GM21367 (cell line): ENCODE measurements around the gene RPS4Y2.

Experiments used
- ATAC-seq: cut with Tn5 transposase; IDR thresholded peaks from one replicate; pipeline ENCODE4 v1.9.1; 2021; ENCODE audit not compliant: unreplicated experiment

RPS4Y2 gene

DNA sequence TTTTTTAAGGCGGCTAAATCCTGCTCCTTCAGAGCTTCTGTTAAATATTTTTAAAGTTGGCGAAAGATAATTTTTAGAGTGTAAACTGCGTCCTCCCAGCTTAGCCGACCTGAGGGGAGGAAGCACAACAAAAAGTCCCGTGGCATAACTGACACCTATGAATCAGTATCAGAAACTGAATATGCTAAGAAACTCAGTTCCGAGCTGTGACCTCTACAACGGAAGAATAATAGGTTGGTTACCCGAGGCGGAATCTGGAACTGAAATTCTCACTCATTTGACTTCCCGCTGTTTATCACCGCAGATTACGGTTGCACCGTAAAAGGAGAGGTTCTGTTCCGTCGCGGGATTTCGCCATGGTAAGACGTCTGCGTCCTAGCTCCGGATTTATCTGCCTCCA, at the start of gene RPS4Y2:
Gene RPS4Y2 (plus strand): TSS at position 301 of the 400 bp plus-strand sequence. CDS start 56 bp downstream, at position 357.
- ATAC-seq = no peak

DNA sequence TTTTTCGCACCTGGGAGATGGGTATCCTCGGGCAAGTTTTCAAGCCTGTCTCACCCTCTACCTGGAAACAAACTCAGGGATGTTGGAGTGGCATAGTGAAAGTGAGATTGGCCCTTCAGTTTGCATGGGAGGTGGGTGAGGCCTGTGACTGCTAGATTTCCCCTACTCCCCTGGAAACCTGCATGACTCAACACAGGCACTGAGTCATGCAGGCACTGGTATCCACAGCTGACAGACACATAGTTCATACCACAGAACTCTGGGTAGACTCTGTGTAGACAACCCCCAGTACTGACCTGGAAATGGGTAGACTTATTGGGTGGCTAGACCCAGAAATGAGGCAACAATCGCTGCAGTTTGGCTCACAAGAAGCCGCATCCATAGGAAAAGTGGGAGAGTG, 41.5 kb upstream of the RPS4Y2 start:
- ATAC-seq = peak; percentile 65

DNA sequence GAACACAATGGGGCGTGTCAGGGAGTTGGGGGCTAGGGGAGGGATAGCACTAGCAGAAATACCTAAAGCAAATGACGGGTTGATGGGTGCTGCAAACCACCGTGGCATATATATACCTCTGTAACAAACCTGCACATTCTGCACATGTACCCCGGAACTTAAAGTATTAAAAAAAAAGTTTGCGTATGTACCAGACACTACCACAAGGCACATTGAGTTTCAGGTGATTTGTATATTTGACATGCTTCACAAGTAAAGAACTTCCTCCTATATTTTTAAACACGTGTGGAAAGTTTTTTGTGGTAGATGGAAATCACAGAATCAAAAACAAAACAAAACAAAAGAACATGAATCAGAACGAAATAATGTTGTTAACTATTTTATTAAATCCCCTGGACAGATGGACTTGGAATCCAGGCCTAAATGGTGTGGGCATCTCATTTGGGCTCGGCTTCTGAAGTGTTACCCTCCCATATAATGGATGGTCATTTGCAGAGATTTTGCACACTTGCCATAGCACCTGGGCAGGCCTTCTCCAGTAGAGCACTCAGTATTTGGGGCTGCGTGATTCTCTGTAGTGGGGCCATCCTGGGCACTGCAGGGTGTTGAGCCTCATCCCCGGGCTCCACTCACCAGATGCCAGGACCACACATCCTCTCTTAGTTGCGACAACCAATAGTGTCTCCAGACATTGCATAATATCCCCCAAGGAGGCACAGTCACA, 29.6 kb upstream of the RPS4Y2 start:
- peak; percentile 92 for ATAC-seq

DNA sequence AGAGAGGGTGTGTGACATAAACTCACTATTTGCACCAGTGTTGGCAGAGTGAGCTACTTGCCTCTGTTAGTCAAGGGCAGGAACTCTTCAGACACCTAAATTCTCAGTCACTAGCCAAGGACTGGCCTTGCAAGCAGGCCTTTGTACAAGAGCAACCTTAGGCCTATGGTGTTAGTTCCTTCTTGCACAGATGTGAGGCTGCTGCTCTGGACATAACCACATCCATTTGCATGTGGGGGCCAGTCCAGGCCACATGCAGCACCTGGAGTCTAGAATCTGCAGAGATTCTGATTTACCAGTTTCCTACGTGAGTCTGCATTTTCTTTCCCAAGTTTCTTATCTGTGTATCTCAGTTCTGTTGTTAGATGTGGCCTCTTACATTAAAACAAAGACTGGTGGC, 20.7 kb upstream of the RPS4Y2 start:
- peak; percentile 92 for ATAC-seq

DNA sequence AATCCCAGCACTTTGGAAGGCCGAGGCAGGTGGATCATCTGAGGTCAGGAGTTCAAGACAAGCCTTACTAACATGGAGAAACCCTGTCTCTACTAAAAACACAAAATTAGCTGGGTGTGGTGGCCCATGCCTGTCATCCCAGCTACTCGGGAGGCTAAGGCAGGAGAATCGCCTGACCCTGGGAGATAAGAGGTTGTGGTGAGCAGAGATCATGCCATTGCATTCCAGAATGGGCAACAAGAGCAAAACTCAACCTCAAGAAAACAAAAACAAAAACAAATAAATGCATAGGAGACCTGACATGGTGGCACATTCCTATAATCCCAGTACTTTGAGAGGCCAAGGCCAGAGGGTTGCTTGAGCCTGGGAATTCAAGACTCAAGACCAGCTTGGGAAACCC, 16.1 kb upstream of the RPS4Y2 start:
- no peak for ATAC-seq

DNA sequence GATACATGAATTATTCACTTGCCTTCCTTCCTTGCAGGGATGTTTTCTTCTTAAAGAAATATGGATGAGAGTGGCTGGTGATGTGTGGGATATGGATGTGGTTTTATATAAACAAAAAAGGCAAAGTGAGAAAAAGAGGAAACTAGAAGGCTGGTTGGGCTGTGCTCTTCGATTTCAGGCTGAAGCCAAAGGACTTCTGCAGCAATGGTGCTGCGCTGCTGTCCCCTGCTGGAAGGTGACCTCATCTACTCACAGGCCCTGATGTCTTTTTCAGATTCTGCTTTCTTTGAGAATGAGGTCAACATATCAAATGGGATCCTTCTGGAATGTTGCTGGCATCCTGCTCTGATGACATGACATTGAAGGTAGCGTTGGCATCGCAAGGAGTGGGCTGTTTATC, 15.3 kb upstream of the RPS4Y2 start:
- ATAC-seq = no peak

DNA sequence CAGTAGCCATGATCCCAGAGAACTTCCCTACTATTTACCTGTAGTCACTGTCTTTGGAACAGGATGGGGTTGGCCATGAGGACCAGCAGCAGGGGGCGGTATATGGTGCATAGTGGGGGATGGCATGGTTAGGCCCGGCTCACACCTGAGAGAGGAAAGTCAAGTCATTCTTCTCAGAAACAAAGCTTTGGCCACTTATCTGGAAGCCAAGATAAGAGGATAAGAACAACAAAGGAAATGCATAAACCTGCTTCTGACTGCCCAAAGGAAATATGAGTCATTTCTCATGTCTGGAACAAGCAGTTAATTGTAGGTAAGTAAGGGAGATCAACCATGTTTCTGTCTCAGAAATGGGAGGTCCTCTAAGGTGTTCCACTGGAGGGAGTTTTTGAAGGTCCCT, 10.8 kb upstream of the RPS4Y2 start:
- no peak for ATAC-seq

DNA sequence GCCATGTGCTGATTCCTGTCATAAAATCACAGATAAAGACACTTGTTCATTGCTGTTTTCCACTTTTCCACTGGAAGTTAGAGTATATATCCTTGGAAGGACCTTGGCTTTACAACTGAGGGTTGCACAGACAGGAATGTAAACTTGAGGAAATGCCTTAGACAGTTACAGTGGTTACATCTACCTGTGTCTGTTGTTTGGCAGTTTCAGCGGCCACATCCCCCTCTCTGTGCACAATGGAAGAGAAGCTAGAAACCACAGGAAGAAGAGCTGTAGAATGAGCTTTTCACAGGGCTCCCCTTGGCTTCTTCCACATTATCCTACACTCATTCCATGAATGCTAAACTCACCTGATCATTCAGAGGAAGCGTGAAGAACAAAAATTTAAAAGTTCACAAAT, 9.0 kb upstream of the RPS4Y2 start:
- ATAC-seq = no peak

DNA sequence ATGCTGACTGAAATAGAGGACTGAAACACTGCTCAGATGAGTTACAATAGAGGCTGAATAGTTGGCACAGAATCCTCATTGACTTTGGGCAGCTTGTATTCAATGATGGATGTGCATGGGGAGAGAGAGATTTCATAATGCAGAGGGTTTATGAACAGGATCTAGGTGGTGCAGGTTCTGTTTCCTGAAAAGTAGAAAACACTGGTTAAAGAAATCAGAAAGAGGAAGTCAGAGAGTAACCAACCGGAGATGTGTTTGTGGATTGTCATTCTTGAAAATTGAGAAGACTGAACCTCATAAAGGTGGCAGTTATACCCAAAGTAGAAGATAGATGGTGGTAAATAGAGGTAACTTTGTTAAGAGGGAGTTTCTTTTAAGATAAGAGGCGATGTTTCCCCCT, 8.0 kb downstream of the RPS4Y2 start:
- peak; percentile 90 for ATAC-seq

DNA sequence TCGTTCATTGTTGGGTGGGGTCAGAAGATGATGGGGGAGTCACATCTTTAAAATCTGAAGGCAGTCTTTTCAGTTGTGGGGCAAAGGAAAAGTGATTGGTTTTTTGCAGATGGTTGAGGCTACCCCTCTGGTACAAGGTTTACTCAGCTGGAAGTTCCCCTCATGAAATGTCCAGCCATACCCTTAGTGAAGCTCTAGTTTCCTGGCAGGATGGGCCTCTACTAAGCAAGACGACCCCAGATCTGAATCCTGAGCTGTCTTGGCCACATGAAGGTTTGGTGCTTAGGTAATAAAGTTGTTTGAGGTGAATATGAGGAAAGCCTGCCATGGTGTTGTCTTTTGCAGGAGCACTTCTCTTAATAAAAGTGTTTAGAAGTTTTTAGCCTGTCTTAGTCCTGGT, 9.2 kb downstream of the RPS4Y2 start:
- no peak for ATAC-seq

DNA sequence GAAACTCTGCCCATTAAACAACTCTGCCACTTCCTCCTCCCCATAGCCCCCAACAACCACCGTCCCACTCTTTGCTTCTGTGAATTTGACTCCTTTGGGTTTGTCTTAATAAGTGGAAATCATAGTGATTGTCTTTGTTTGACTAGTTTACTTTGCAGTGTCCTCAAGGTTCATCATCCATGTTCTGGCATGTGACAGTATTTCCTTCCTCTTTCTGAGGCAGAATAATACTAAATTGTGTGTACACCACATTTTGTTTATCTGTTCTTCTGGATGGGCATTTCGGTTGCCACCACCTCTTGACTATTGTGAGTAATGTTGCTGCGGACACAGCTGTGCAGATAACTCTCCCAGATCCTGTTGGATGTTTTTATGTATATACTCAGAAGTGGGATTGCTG, 14.8 kb downstream of the RPS4Y2 start:
- no peak for ATAC-seq

DNA sequence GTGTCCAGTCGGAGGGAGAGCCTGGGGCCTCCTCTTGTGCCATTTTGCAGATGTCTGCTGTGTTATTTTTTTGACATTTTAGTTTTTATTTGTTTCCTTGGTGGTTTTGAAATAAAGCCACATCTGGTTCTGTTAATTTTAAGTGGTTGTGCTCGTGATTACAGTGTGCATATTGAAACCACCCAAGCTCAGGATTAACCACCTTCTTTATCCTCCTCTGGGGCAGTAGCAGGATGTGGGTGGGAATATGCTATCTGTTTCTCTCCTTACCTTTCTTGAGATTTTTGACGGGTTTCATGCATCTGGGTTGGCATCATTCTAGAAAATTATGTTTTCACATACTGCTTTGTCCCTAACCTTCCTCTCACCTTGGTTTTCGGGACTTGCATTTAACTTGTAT, 20.2 kb downstream of the RPS4Y2 start:
- no peak for ATAC-seq

DNA sequence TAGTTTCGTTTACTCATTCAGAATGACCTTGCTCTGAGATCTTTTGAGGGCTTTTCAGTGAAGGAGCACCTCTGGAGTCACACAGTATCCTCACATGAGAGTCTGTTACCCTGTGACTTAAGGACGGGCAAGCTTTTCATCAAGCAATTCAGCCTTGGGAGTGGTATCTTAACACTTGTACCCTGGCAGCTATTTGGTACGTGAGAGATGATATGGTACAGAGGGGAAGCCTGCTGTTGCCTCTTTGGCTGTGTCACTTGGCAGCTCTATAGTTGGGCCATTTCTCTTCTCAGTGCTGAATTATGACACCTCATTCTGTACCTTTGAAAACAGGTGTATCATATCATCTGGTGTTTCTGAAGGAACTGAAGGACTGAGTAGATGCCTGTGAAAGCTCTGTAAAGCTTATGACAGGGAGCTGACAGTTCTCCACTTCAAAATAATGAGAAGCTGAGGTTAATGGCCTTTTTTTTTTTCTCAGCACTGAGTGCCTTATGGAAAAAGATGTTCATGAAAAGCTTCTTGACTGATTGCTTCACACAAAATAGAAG, 24.3 kb downstream of the RPS4Y2 start:
- no peak for ATAC-seq

DNA sequence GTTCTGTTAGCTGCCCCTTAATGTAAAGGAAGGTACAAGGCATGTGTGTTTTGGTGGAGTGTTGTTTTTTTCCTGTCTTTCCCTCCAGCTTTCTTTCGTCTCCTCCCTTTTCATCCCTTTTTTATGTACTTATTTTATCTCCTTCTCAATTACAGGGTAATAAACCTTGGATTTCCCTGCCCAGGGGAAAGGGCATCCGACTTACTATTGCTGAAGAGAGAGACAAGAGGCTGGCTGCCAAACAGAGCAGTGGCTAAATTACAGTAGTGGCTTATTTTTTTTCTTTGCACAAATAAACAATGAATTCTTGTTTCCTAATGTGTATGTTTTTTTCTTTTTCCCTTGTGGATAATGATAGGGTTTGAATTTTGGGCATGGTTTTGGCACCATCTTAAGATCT, 24.9 kb downstream of the RPS4Y2 start:
- no peak for ATAC-seq

DNA sequence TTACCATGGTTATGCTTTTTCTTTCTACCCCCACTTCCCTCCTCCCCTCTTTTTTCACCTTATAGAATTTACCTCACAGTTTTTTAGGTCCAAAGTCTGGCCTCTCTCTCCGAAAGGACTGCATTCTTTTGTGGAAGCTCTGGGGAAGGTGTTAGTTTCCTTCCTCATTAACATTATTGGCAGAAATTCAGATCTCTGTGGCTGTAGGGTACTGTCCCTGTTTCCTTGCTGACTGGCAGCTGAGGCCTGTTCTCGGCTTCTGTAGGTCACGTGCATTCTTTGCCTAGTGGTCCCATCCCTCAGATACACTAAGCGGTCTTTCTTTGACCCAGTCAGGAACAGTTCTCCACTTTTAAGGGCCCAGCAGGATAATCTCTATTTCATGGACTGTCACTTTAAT, 25.5 kb downstream of the RPS4Y2 start:
- ATAC-seq = no peak

DNA sequence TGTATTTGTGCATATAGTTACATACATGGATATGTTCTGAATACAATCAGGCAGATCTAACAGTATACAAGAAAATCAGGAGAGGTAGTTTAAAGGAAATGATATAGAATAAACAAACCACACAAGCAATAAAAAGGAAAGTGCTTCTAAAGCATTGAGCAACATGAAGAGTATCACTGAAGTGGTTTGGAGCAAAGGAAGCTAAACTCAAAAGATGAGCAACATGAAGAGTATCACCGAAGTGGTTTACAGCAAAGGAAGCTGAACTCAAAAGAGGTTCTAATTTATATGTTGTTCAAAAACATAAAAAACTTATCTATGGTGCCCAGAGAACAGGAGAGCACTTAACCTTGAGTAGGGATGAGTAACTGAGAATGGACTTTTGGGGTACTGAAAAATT, 29.1 kb downstream of the RPS4Y2 start:
- no peak for ATAC-seq

DNA sequence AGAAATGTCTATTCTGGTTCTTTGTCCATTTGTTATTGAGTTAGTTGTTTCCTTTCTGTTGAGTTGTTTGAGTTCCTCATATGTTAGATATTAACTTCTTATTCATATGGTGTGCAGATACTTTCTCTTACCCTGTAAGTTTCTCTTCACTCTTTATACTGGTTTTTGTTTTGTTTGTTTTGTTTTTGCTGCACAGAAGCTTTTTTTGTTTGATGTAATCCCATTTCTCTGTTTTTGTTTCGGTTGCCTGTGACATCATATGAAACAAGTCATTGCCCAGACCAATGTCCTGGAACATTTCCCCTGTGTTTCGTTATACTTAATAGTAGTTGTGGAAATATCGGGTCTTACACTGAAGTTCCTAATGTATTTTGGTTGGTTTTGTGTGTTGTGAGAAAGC, 31.2 kb downstream of the RPS4Y2 start:
- peak; percentile 78 for ATAC-seq

DNA sequence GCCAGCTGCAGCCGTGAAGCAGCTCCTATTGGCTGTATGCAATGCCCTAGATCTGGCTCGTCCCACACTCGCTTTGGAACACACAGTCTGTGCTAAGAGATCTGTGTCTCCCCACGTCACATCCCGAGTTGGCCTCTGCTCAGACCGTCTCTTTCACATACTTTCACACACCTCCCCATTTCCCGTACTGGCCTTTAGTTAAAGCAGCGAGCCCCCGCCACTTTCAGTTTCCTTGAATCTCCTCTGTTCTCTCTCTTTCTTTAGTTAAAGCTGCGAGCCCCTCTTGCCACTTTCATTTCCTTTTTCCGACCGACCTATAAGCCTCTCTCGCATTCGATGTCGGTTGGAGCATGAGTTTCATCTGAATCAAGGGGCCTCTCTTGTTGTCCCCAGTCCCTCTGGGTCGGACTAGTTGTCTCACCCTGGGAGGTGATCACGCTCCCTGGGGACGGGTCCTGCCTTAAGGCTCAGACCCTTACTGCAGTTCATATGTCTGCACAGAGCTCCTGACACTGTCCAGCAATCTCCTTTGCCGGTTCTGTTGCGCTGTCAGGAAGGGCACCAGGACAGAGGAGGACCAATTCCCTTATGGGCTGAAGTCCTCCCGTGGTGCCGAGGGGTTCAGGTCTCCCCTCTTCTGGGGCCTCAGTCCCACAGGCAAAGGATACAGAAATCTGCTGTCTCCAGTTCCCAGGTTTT, 42.6 kb downstream of the RPS4Y2 start:
- ATAC-seq = peak; percentile 91

DNA sequence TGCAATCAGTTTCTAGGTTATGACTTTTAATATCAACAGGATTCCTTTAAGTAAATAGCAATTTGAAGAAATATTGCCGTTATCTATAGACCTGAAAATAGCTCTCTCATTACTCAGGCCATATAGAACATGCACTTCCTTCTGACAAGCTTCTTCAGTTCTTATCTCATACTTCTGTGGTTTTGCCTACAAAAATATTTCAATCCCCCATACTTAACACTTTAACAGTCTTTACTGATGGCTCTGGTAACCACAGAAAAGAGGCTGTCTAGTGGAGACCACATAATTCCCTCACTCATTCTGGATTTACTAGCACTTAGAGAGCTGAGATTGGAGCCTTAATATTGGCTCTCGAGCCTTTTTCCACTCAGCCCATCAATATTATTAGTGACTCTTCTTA, 46.8 kb downstream of the RPS4Y2 start:
- ATAC-seq = no peak

DNA sequence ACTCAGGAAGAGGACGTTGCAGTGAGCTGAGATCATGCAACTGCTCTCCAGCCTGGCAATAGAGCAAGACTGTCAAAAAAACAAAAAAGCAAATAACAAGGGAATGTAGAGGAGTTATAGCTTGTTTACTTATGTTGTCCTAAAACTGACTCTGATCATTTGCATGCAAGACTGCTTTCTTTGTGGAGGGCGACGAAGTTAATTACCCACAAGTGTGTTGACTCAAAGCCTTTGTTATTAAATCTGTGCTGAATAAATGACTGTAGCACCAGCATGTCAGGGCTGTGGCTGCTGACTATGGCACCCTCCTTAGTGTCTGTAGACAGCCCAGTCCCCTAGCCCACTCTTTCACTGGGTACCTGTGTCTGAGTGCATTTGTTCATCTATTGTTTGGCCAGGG, 50.3 kb downstream of the RPS4Y2 start:
- ATAC-seq = no peak

DNA sequence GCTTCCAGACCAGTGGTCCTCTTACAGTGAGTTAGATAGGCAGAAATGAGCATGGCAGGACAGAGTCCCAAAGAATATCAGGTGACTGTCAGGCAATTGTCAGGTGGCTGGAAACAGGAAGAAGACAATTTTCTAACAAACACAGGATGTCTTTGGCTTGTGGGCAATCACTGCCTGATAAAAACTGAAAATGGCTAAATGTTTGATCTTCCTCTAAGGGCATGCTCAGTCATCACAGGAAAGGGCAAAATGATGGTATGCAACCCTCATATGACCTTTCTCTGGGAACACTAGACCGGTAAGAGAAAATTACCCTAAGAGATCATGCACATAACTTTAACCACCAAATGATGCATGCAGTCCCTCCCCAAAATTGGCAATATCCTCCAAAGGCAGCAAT, 57.6 kb downstream of the RPS4Y2 start:
- no peak for ATAC-seq

DNA sequence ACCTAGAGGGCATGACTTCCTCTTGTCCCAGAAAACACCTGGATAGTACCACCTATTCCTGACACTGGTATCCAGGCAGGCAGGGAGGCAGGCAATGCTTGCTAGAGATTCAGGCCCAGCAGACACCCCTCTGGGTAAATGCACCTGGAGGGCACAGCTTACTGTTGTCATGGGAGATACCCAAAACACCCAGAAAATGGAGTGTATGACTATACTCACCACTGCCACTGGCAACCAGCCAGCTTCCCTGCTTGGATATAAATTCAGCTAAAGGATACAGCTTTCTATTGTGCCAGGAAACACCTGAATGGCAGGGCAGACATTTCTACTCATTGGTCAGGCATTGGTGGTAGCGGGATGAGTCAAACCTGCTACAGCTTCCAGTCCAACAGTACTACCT, 58.9 kb downstream of the RPS4Y2 start:
- ATAC-seq = no peak
